Loucy (cell line): ENCODE results near the gene EIF3A.

Experiments used
- H2AFZ ChIP-seq: fragments of 200-600 bp; sonication (generic); 2 replicates; pipeline ENCODE4 v1.6.0; 2016; ENCODE audit warnings: antibody characterized with exemption, mild to moderate bottlenecking, low read length, moderate library complexity
- H3F3A ChIP-seq: fragments of 200-600 bp; 2 replicates; pipeline ENCODE4 v1.6.0; 2016; ENCODE audit warnings: antibody characterized with exemption, low read depth, mild to moderate bottlenecking
- H3K27me3 ChIP-seq: fragments of 200-600 bp; sonication (generic); 2 replicates; pipeline ENCODE4 v1.6.1; 2014; ENCODE audit warnings: low read length, mild to moderate bottlenecking; ENCODE audit not compliant: insufficient read depth, poor library complexity, severe bottlenecking
- H3K36me3 ChIP-seq: fragments of 200-600 bp; sonication (generic); 2 replicates; pipeline ENCODE4 v1.6.1; 2016; ENCODE audit warnings: low read length; ENCODE audit not compliant: insufficient read depth
- H3K4me1 ChIP-seq: fragments of 200-600 bp; sonication (generic); 2 replicates; pipeline ENCODE4 v1.5.1; 2014; ENCODE audit warnings: low read length, mild to moderate bottlenecking; ENCODE audit not compliant: insufficient read depth, poor library complexity, severe bottlenecking
- H3K4me2 ChIP-seq: fragments of 200-600 bp; sonication (generic); 2 replicates; pipeline ENCODE4 v1.6.0; 2014; ENCODE audit warnings: antibody characterized with exemption, low read length, low read depth, mild to moderate bottlenecking; ENCODE audit not compliant: poor library complexity, severe bottlenecking
- H3K4me3 ChIP-seq: fragments of 200-600 bp; sonication (generic); 2 replicates; pipeline ENCODE4 v1.5.1; 2014; ENCODE audit warnings: low read length, mild to moderate bottlenecking, mixed read lengths; ENCODE audit not compliant: poor library complexity, severe bottlenecking
- H3K79me2 ChIP-seq: fragments of 200-600 bp; sonication (generic); 2 replicates; pipeline ENCODE4 v1.6.1; 2014; ENCODE audit warnings: low read length; ENCODE audit not compliant: insufficient read depth
- H3K9ac ChIP-seq: fragments of 200-600 bp; sonication (generic); 2 replicates; pipeline ENCODE4 v1.6.0; 2014; ENCODE audit warnings: mild to moderate bottlenecking, low read depth, low read length, moderate library complexity; ENCODE audit not compliant: poor library complexity, severe bottlenecking
- H3K9me2 ChIP-seq: fragments of 200-600 bp; sonication (generic); replicated peaks from 2 replicates; pipeline ENCODE4 v1.6.1; 2016; ENCODE audit warnings: low read depth, low read length, mixed read lengths
- H3K9me3 ChIP-seq: fragments of 200-600 bp; sonication (generic); 2 replicates; pipeline ENCODE4 v1.6.1; 2014; ENCODE audit warnings: mild to moderate bottlenecking, antibody characterized with exemption, low read length, low read depth; ENCODE audit not compliant: insufficient read depth
- H4K20me1 ChIP-seq: fragments of 200-600 bp; sonication (generic); 2 replicates; pipeline ENCODE4 v1.6.0; 2014; ENCODE audit warnings: antibody characterized with exemption, low read length, mild to moderate bottlenecking; ENCODE audit not compliant: insufficient read depth, poor library complexity, severe bottlenecking
- CTCF ChIP-seq: fragments of 200-600 bp; sonication (generic); conservative IDR thresholded peaks from 2 replicates; pipeline ENCODE4 v1.5.1; 2014; ENCODE audit warnings: mild to moderate bottlenecking, antibody characterized with exemption, low read length
- EZH2phosphoT487 ChIP-seq: fragments of 200-600 bp; IDR thresholded peaks from 2 replicates; pipeline ENCODE4 v1.6.1; 2018; ENCODE audit warnings: antibody characterized with exemption, mild to moderate bottlenecking, moderate library complexity, borderline replicate concordance

Gene EIF3A

DNA sequence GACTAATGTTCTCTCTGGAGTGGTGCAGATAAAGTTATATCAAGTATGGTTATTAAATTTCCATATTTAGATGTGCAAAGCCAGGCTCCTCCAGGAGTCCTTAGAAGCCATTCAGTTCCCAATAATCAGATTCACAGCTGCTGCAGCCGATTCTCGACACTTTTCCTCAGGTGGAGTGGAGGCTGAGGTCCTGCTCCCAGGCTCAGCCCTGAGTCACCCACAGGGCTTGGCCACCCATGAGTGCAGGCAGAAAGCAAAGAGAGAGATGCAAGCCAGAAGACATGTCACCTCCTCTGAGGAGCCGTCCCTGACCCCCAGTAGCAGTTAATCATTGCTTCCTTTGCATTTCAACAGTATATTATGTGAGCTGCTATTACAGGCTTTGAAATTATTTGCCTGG lies 87.4 kb downstream of the EIF3A start:
- no peak for TF ChIP-seq CTCF
- no peak for TF ChIP-seq EZH2phosphoT487
- Histone ChIP-seq H3K9ac (no peak overlapping the region), H2AFZ (no peak overlapping the region), H3K36me3 (no peaks in the 10 kb centered on the region), H3K79me2 (no peaks in the 10 kb centered on the region), H3K27me3 (no peaks in the 10 kb centered on the region), H3K4me1 (no peaks in the 10 kb centered on the region), H3K9me3 (no peaks in the 10 kb centered on the region), H3K9me2 (no peaks in the 10 kb centered on the region), H3K4me3 (no peak overlapping the region), H3K4me2 (no peak overlapping the region), H4K20me1 (no peaks in the 10 kb centered on the region), H3F3A (no peaks in the 10 kb centered on the region)

DNA sequence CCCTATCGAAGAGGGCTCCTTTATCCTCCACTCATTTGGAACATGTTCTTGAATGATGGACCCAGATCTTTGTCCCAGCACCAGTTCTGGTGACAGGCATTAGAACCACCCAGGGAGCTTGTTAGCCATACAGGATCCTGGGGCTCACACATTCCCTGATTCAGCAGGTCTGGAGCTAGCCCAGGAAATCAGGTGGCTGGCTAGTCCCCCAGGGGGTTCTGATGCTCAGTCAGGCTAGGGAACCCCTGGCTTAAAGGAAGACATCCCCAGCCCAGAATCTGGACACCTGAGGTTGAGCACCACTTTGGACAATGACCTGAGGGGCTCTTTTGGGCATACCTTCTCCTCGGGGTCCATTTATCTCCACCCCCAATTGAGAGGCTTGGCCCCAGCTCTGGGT lies 88.1 kb downstream of the EIF3A start:
- Histone ChIP-seq H3K79me2 (no peaks in the 10 kb centered on the region), H3K4me1 (no peaks in the 10 kb centered on the region), H3K9ac (no peak overlapping the region), H4K20me1 (no peaks in the 10 kb centered on the region), H3K36me3 (no peaks in the 10 kb centered on the region), H3K4me2 (no peak overlapping the region), H3K4me3 (no peak overlapping the region), H3K9me3 (no peaks in the 10 kb centered on the region), H3K27me3 (no peaks in the 10 kb centered on the region), H2AFZ (no peak overlapping the region), H3F3A (no peaks in the 10 kb centered on the region), H3K9me2 (no peaks in the 10 kb centered on the region)
- TF ChIP-seq EZH2phosphoT487 (no peak), CTCF (no peak)

- no peak for TF ChIP-seq CTCF
- no peak for TF ChIP-seq EZH2phosphoT487
- no peak overlapping the region for H3K4me3 ChIP-seq
- no peaks in the 10 kb centered on the region for H3K27me3 ChIP-seq
- H4K20me1 ChIP-seq: no peaks in the 10 kb centered on the region
- no peaks in the 10 kb centered on the region for H3F3A ChIP-seq
- no peaks in the 10 kb centered on the region for H3K36me3 ChIP-seq
- H3K4me2 ChIP-seq: no peak overlapping the region
- no peaks in the 10 kb centered on the region for H3K9me2 ChIP-seq
- no peak overlapping the region for H3K9ac ChIP-seq
- no peaks in the 10 kb centered on the region for H3K79me2 ChIP-seq
- no peaks in the 10 kb centered on the region for H3K4me1 ChIP-seq
- H3K9me3 ChIP-seq: no peaks in the 10 kb centered on the region
- no peak overlapping the region for H2AFZ ChIP-seq
Observed at GRCh38 chr10:118990326-118990725, 90.3 kb downstream of the EIF3A start.
